Measurements from ENCODE around the gene RAD51AP2.

Gene RAD51AP2

GRCh38 chr2:17538844-17539554, 20.8 kb upstream of the RAD51AP2 start (continued):
- TF ChIP-seq ZBTB44 (tag by site-specific recombination; IDR thresholded peaks at IDR 0.05), result peak; percentile 49; the same call in 1 of the 2 replicates
- 0 out of 2 replicates have a peak, but pooled peaks have one; percentile 19 for TF ChIP-seq KLF17 (tag by site-specific recombination; IDR thresholded peaks at IDR 0.05)
- TF ChIP-seq IKZF3 (tag by site-specific recombination; IDR thresholded peaks at IDR 0.05), result peak; percentile 72
- TF ChIP-seq ZBTB26 (tag by site-specific recombination; optimal IDR thresholded peaks at IDR 0.05), result peak; percentile 92
- TF ChIP-seq ZNF114 (tag by site-specific recombination; IDR thresholded peaks at IDR 0.05), result no peak
- TF ChIP-seq ZNF768 (tag by site-specific recombination; IDR thresholded peaks at IDR 0.05), result no peak
- TF ChIP-seq ZNF292 (tag by site-specific recombination; IDR thresholded peaks at IDR 0.05; ENCODE audit: borderline replicate concordance, low read depth), result no peak
- peak; percentile 97 for TF ChIP-seq ZBTB8A (tag by site-specific recombination; IDR thresholded peaks at IDR 0.05)
- TF ChIP-seq WT1 (tag by site-specific recombination; IDR thresholded peaks at IDR 0.05), result no peak
- TF ChIP-seq ZBTB20 (tag by site-specific recombination; IDR thresholded peaks at IDR 0.05), result peak; percentile 96
- no peak for TF ChIP-seq TSHZ1 (tag by site-specific recombination; IDR thresholded peaks at IDR 0.05; ENCODE audit: borderline replicate concordance)
- TF ChIP-seq ZNF660 (tag by site-specific recombination; IDR thresholded peaks at IDR 0.05), result peak; percentile 36; the same call in 1 of the 2 replicates
- no peak for TF ChIP-seq ZNF311 (tag by site-specific recombination; IDR thresholded peaks at IDR 0.05; ENCODE audit: borderline replicate concordance)
- peak; percentile 92 for TF ChIP-seq ZNF341 (tag by site-specific recombination; IDR thresholded peaks at IDR 0.05; ENCODE audit: low read depth)
- peak; percentile 53; the same call in 1 of the 2 replicates for TF ChIP-seq ZSCAN30 (tag by site-specific recombination; IDR thresholded peaks at IDR 0.05)
- TF ChIP-seq ZNF658 (tag by site-specific recombination; IDR thresholded peaks at IDR 0.05), result no peak
- no peak for TF ChIP-seq ZNF223 (tag by site-specific recombination; IDR thresholded peaks at IDR 0.05)
- no peak for TF ChIP-seq PRDM4 (tag by site-specific recombination; IDR thresholded peaks at IDR 0.05)
- peak; percentile 62 for TF ChIP-seq ZIC2 (tag by site-specific recombination; IDR thresholded peaks at IDR 0.05)
- no peak for TF ChIP-seq ZNF416 (tag by site-specific recombination; IDR thresholded peaks at IDR 0.05)
- TF ChIP-seq ZFP69B (tag by site-specific recombination; IDR thresholded peaks at IDR 0.05), result 0 out of 2 replicates have a peak, but pooled peaks have one; percentile 15
- no peak for TF ChIP-seq KLF7 (tag by site-specific recombination; IDR thresholded peaks at IDR 0.05; ENCODE audit: borderline replicate concordance)
- TF ChIP-seq ZNF692 (tag by site-specific recombination; IDR thresholded peaks at IDR 0.05), result 0 out of 2 replicates have a peak, but pooled peaks have one; percentile 46
- peak; percentile 52; the same call in 1 of the 2 replicates for TF ChIP-seq ZNF600 (tag by site-specific recombination; IDR thresholded peaks at IDR 0.05)
- no peak for TF ChIP-seq ZSCAN4 (tag by site-specific recombination; IDR thresholded peaks at IDR 0.05)

Data from HEK293 (cell line).